ENCODE results near the gene PPEF2.
"Not testable (repeated sequence)": the region's sequence is repeated elsewhere in the genome, so short reads cannot be mapped to it uniquely, and the experiment has no call there.

Gene PPEF2, protein sequence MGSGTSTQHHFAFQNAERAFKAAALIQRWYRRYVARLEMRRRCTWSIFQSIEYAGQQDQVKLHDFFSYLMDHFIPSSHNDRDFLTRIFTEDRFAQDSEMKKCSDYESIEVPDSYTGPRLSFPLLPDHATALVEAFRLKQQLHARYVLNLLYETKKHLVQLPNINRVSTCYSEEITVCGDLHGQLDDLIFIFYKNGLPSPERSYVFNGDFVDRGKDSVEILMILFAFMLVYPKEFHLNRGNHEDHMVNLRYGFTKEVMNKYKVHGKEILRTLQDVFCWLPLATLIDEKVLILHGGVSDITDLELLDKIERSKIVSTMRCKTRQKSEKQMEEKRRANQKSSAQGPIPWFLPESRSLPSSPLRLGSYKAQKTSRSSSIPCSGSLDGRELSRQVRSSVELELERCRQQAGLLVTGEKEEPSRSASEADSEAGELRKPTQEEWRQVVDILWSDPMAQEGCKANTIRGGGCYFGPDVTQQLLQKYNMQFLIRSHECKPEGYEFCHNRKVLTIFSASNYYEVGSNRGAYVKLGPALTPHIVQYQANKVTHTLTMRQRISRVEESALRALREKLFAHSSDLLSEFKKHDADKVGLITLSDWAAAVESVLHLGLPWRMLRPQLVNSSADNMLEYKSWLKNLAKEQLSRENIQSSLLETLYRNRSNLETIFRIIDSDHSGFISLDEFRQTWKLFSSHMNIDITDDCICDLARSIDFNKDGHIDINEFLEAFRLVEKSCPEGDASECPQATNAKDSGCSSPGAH

GRCh38 chr4:75902352-75902751, at the start of gene PPEF2:
PPEF2 (minus strand) TSS chr4:75902452; CDS start chr4:75896325, 6,127 bp downstream.
- DNase-seq (ENCODE audit: low read depth in 2 of 2), result no peak

DNA sequence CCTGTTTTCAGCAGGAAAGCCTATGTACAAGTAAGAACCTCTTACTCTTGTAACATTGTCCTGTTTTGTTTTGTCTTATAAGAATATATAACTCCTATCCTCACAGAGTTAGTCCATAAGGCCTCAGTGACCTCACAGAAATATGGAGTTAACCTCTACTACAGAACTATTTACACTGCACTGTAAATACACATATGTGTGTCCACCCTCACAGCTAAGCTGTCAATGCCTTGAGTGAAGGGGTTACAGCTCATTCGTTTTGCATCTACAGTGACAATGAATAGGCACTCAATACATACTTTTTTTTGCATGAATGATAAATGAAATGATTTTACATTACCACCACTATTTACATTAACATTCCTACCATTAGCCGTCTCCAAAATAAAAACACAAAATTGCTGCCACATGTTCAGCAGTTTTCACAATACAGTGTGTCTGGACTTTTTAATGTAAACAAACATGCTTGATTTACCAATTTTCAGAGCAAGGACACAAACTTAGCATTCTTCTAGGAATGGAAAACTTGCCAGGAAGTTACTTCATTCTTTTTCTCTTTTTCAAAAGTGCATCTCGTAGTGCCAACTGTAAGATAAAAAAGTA, 48.1 kb upstream of the PPEF2 start:
- DNase-seq (ENCODE audit: low read depth in 2 of 2), result no peak

DNA sequence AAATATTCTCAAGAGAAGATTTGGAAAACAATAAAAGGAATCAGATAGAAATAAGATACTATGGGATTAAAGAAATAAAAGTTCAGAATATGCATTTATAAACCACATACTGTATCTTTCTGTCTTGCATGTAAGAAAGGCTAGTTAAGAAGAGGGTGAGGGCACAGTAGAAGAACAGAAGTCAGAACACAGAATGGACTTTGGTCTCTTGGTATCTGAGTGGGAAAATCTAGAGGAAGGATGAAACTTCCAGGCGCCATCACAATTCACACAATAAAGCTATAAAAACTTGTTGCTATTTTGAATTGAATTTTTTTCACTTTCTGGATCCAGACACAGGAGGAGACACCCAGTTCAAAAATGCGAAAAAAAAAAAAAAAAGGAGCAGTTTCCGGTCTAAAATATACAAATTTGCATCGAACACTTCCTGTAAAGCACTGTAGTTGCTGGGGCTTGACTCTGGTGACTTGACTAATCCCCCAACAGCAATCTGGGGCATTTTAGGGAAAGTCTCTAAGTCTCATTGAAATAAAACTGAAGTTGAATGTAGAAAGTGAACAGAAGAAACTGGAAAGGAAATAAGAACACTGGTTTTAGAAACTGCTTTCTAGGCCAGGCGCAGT, 46.7 kb upstream of the PPEF2 start:
- DNase-seq (ENCODE audit: low read depth in 2 of 2), result no peak

DNA sequence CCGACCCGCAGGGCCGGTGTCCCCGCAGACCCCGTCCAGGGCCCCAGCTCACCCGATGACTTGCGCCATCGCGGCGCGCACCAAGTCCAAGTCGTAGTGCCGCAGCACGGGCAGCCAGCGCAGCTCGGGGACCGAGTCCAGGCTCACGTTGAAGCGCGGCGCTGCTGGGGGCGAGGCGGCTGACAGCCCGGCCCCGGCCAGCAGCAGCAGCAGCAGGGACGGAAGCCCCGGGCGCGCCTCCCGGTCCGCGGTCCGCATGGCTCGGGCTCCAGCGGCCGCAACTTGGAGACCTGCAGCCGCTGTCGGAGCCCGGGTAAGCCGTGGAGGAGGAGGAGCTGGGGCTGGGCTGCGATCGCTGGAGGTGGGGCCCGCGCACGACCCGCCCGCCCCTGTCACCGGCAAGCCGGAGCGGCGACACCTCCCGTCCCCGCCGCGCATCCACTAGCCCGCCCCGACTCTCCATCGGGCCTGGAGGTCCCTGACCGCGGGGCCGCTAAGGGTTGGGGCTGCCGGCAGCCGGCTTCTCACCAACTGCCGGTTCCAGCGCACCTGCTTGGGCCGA, 38.5 kb upstream of the PPEF2 start, which contains the start of gene NAAA:
Gene NAAA, minus strand, starts transcription at position 322 of the 562 bp plus-strand sequence. Its CDS starts 64 bp downstream, at position 258.
- no peak for DNase-seq (ENCODE audit: low read depth in 2 of 2)

- DNase-seq (ENCODE audit: low read depth in 2 of 2), result no peak
These were observed 37.8 kb upstream of the PPEF2 start for GRCh38 chr4:75939890-75940691.

DNA sequence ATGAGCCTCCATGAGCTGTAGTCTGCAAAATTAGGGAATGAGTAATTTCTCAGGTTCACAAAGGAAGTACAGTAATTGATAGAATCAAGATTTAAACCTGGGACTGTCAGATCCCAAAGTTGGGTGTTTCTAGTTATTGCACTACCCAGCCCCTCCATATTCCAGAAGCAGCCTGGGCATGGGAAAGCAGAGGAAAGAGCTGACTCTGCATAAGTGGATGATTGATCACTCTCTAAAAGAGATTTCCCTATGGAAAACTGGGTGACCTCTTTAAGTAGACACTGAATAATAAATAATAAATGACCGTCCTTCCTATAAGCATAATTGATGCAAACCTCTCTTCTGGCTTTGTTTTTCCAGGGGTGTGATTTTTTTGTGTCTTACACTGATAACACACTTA, 33.4 kb upstream of the PPEF2 start:
- no peak for DNase-seq (ENCODE audit: low read depth in 2 of 2)

DNA sequence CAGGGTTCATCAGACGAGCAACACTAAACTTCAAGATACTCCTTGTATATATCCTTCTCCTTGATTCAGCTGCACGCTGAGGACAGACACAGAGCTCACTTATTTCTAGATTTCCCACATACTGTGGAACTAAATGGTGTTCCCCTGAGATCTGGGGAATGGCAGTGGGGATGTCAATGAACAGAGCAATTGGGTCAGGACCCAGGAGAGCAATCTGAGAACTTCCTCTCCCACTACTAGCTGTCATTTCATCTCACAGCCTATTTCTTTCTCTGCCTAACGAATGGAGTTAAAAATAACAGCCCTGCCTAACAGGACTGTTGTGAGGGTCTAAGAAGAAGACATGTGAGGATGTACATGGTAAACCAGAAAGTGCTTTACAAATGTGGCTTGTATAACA, 27.9 kb upstream of the PPEF2 start:
- no peak for DNase-seq (ENCODE audit: low read depth in 2 of 2)

- DNase-seq (ENCODE audit: low read depth in 2 of 2), result not testable (repeated sequence)
These were observed 22.7 kb upstream of the PPEF2 start for GRCh38 chr4:75924916-75925315.

DNA sequence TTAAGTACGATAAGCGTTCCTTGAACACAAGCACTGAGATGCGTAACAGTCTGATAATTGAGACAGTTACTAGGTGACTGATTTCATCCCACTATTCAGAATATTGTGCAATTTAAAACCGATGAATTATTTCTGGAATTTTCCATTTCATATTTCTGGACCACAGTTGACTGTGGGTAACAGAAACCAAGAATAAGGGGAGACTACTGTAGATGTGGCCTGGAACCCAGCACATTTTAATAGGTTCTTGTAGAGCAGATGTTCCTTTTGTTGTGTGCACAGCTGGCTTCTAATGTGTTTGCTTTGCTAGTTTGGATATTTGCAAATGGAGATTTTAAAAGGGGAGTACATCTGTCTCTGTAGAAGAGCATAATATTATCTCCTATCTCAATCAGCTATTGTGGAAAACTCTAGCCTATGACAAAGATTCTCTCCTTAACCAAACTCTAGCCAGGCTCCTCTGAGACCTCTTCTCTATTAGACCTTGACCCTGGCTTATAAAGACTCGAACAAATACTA, 22.1 kb upstream of the PPEF2 start:
- DNase-seq (ENCODE audit: low read depth in 2 of 2), result no peak

- DNase-seq (ENCODE audit: low read depth in 2 of 2), result no peak
These were observed 20.3 kb upstream of the PPEF2 start for GRCh38 chr4:75922588-75922987.

- no peak for DNase-seq (ENCODE audit: low read depth in 2 of 2)
These were observed 19.7 kb upstream of the PPEF2 start for GRCh38 chr4:75921910-75922309.

DNA sequence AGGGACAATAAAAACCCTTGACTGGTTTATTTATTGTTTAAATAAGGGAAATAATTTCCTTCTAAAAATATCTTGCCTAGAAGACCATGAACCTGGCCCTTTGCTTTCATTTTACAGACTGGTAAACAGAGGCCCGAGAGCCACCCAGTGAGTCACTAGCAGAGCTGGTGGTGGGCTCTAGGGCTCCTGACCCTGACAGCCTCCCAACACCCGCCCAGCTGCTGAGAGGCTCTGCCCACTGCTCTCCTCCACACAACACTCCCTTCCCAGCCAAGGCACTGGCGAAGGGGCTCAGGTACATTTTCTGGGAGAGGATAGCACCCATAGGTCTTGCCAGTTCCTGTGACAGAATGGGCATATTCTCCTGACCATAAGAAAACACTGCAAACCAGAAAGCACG, 18.1 kb upstream of the PPEF2 start:
- DNase-seq (ENCODE audit: low read depth in 2 of 2), result no peak

- no peak for DNase-seq (ENCODE audit: low read depth in 2 of 2)
These were observed 17.7 kb upstream of the PPEF2 start for GRCh38 chr4:75919920-75920319.

- DNase-seq (ENCODE audit: low read depth in 2 of 2), result no peak
These were observed 13.9 kb upstream of the PPEF2 start for GRCh38 chr4:75916091-75916661.

DNA sequence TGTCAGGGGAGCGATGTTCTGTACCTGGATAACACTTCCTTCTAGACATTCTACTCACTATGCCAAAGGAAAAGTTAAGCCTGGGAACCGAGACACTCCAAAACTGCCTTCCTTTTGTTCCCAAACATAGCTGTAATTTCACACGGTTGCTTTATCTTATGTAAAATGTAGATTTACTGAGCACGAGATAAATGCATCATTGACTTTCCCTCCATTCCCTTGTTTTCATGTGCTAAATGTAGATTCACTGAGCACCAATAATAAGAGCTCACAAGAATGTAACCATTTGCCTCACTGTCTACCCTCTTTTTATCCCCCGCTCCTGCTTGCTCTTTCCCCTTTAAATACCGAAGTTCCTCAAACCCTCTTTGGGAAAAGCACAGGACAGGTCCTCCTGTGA, 10.7 kb upstream of the PPEF2 start:
- DNase-seq (ENCODE audit: low read depth in 2 of 2), result no peak

- not testable (repeated sequence) for DNase-seq (ENCODE audit: low read depth in 2 of 2)
These were observed 8.6 kb upstream of the PPEF2 start for GRCh38 chr4:75910831-75911230.

DNA sequence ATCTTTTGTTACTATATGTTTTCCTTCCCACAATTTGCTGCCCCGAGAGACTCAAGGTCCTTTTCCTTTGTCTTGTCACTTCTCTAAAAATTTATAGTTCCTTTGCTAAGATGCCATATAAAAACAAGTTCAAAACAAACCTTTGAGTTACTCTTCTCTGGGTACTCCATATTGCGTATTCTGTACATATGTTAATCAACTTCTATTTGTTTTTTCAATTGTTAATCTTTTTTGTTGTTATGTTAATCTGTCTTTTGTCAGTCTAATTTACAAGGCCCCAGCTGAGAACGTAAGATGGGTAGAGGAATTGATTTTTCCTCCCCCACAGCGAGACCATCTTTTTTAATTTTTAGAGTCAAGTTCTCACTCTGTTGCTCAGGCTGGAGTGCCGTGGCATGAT, 7.2 kb upstream of the PPEF2 start:
- no peak for DNase-seq (ENCODE audit: low read depth in 2 of 2)

DNA sequence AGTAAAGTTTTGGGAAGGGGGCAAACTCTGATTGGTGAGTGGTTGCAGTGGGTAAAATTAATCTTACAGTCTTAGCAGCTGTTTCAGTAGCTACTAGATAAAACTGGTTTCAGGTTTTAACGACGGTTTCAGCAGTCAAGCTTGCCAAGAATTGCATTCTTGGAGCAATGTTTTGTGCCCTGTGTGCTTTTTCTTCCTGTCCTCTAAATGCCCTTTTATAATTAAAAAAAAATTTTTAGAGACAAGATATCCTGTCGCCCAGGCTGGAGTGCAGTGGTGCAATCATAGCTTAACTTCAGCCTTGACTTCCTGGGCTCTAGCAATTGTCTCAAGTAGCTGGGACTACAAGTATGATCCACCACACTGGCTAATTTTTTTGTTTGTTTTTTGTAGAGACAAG, 6.3 kb upstream of the PPEF2 start:
- DNase-seq (ENCODE audit: low read depth in 2 of 2), result no peak

DNA sequence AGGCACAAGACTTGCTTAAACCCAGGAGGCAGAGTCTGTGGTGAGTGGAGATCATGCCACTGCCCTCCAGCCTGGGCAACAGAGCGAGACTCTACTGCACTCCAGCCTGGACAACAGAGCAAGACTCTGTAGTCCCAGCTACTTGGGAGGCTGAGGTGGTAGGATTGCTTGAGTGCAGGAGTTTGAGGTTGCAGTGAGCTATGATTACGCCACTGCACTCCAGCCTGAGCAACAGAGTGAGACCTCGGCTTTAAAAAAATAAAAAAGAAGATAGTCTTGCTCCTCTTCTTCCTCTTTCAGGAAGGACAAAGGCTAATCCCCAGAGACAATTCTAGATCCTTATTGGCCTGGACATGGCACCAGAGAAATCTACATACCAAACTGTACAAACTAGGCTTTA, 5.7 kb upstream of the PPEF2 start:
- DNase-seq (ENCODE audit: low read depth in 2 of 2), result no peak

GRCh38 chr4:75904076-75904475, 1.8 kb upstream of the PPEF2 start:
- no peak for DNase-seq (ENCODE audit: low read depth in 2 of 2)
